DOHH2 (cell line): ENCODE data around the gene ADAMTS12.

Experiments
- H3F3A ChIP-seq: fragments of 200-600 bp; sonication (generic), shearing (Covaris generic); 2 replicates; pipeline ENCODE4 v1.6.0; 2016; ENCODE audit warnings: antibody characterized with exemption, mild to moderate bottlenecking; ENCODE audit not compliant: control insufficient read depth, insufficient read depth
- H3K27ac ChIP-seq: fragments of 200-600 bp; sonication (generic); 2 replicates; pipeline ENCODE4 v1.5.1; 2014; ENCODE audit warnings: low read depth, mild to moderate bottlenecking, low read length, moderate library complexity
- H3K27me3 ChIP-seq: fragments of 200-600 bp; sonication (generic); 2 replicates; pipeline ENCODE4 v1.6.1; 2014; ENCODE audit warnings: mild to moderate bottlenecking, low read length, mixed read lengths; ENCODE audit not compliant: control insufficient read depth
- H3K36me3 ChIP-seq: fragments of 200-600 bp; sonication (generic); 2 replicates; pipeline ENCODE4 v1.6.1; 2014; ENCODE audit warnings: mild to moderate bottlenecking, low read length, moderate library complexity, mixed read lengths; ENCODE audit not compliant: control insufficient read depth
- H3K4me1 ChIP-seq: fragments of 200-600 bp; sonication (generic); 2 replicates; pipeline ENCODE4 v1.6.1; 2014; ENCODE audit warnings: mild to moderate bottlenecking, low read length, mixed read lengths; ENCODE audit not compliant: control insufficient read depth
- H3K4me2 ChIP-seq: fragments of 200-600 bp; sonication (generic); 2 replicates; pipeline ENCODE4 v1.6.0; 2014; ENCODE audit warnings: mild to moderate bottlenecking, low read length, moderate library complexity
- H3K4me3 ChIP-seq: fragments of 200-600 bp; sonication (generic); 2 replicates; pipeline ENCODE4 v1.5.1; 2014; ENCODE audit warnings: mild to moderate bottlenecking, low read length, mixed read lengths
- H3K79me2 ChIP-seq: fragments of 200-600 bp; sonication (generic); 2 replicates; pipeline ENCODE4 v1.6.1; 2014; ENCODE audit warnings: mild to moderate bottlenecking, low read length, mixed read lengths; ENCODE audit not compliant: control insufficient read depth
- H3K9me2 ChIP-seq: fragments of 200-600 bp; sonication (generic); replicated peaks from 2 replicates; pipeline ENCODE4 v1.6.1; 2014; ENCODE audit warnings: mild to moderate bottlenecking, low read length, mixed read lengths; ENCODE audit not compliant: control insufficient read depth
- H3K9me3 ChIP-seq: fragments of 200-600 bp; sonication (generic); 2 replicates; pipeline ENCODE4 v1.6.1; 2014; ENCODE audit warnings: antibody characterized with exemption, low read length, mixed read lengths; ENCODE audit not compliant: control insufficient read depth, insufficient read depth
- H4K20me1 ChIP-seq: fragments of 200-600 bp; sonication (generic); 2 replicates; pipeline ENCODE4 v1.6.0; 2014; ENCODE audit warnings: low read depth, mild to moderate bottlenecking, antibody characterized with exemption, low read length, moderate library complexity; ENCODE audit not compliant: control insufficient read depth, insufficient read depth
- EZH2phosphoT487 ChIP-seq: fragments of 200-600 bp; sonication (generic); IDR thresholded peaks from 2 replicates; pipeline ENCODE4 v1.6.1; 2017; ENCODE audit warnings: borderline replicate concordance, mild to moderate bottlenecking, antibody characterized with exemption, low read length, moderate library complexity, mixed read lengths
- TF ChIP-seq, protein P1 (sequence below): fragments of 200-600 bp; sonication (generic); IDR thresholded peaks from one replicate; pipeline ENCODE4 v1.5.1; 2014; ENCODE audit warnings: antibody characterized with exemption, mild to moderate bottlenecking, low read depth, low read length; ENCODE audit not compliant: poor library complexity, severe bottlenecking

The ADAMTS12 gene

DNA sequence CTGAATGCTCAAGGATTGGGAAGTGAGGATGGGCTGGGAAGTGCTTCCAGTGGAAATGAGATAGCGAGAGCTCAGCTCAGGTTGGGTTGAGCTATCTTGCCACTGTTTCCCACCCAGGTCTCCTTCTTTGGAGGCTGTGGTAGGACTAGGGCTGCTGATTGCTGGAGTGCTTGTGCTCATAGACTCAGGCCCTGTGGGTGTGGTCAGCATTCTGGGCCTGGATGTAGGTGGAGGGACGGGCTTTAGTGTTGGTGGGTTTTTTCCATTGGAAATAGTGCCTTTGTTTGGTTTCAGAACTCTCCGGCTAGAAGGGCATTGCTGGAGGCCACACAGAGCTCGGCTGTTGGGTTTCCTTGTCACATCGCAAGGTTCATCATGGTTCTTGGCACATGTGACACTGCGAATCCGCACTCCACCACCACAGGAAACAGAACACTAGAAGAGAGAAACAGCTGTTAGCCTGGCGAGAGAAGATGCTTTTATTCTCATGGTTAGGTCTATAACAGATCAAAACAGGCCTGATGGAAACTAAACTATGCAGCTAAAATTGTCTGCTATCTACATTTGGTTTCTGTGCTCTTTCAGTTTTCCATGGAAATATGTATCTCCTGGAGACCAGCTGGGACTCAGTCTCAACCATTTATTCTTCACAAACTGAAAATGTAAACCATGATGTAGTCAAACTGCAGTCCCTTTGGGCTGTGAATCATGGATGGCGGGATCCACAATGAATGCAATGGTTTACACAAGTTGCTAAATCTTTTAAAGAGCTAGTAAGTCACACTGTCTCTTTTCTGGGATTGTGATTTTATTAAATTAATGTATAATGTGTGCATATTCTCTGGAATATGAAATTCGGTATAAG is 314.8 kb downstream of the ADAMTS12 start:
- H4K20me1 ChIP-seq, result no peaks in the 10 kb centered on the region
- H3F3A ChIP-seq, result no peaks in the 10 kb centered on the region
- H3K36me3 ChIP-seq, result no peaks in the 10 kb centered on the region
- TF ChIP-seq, protein P1, sequence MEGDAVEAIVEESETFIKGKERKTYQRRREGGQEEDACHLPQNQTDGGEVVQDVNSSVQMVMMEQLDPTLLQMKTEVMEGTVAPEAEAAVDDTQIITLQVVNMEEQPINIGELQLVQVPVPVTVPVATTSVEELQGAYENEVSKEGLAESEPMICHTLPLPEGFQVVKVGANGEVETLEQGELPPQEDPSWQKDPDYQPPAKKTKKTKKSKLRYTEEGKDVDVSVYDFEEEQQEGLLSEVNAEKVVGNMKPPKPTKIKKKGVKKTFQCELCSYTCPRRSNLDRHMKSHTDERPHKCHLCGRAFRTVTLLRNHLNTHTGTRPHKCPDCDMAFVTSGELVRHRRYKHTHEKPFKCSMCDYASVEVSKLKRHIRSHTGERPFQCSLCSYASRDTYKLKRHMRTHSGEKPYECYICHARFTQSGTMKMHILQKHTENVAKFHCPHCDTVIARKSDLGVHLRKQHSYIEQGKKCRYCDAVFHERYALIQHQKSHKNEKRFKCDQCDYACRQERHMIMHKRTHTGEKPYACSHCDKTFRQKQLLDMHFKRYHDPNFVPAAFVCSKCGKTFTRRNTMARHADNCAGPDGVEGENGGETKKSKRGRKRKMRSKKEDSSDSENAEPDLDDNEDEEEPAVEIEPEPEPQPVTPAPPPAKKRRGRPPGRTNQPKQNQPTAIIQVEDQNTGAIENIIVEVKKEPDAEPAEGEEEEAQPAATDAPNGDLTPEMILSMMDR, result no peak
- no peak for TF ChIP-seq EZH2phosphoT487
- H3K9me2 ChIP-seq, result no peaks in the 10 kb centered on the region
- H3K9me3 ChIP-seq, result no peaks in the 10 kb centered on the region
- H3K4me3 ChIP-seq, result no peak overlapping the region
- no peaks in the 10 kb centered on the region for H3K27me3 ChIP-seq
- H3K79me2 ChIP-seq, result no peaks in the 10 kb centered on the region
- no peak overlapping the region for H3K27ac ChIP-seq
- no peaks in the 10 kb centered on the region for H3K4me1 ChIP-seq
- no peak overlapping the region for H3K4me2 ChIP-seq

GRCh38 chr5:33565324-33565723 is 326.5 kb downstream of the ADAMTS12 start:
- no peaks in the 10 kb centered on the region for H4K20me1 ChIP-seq
- H3K4me1 ChIP-seq, result no peaks in the 10 kb centered on the region
- H3K36me3 ChIP-seq, result no peaks in the 10 kb centered on the region
- H3K9me3 ChIP-seq, result no peaks in the 10 kb centered on the region
- no peak overlapping the region for H3K27ac ChIP-seq
- H3K4me2 ChIP-seq, result no peak overlapping the region
- no peak overlapping the region for H3K4me3 ChIP-seq
- TF ChIP-seq, protein P1, result no peak
- no peak for TF ChIP-seq EZH2phosphoT487
- no peaks in the 10 kb centered on the region for H3K27me3 ChIP-seq
- no peaks in the 10 kb centered on the region for H3K79me2 ChIP-seq
- no peaks in the 10 kb centered on the region for H3F3A ChIP-seq
- no peaks in the 10 kb centered on the region for H3K9me2 ChIP-seq

DNA sequence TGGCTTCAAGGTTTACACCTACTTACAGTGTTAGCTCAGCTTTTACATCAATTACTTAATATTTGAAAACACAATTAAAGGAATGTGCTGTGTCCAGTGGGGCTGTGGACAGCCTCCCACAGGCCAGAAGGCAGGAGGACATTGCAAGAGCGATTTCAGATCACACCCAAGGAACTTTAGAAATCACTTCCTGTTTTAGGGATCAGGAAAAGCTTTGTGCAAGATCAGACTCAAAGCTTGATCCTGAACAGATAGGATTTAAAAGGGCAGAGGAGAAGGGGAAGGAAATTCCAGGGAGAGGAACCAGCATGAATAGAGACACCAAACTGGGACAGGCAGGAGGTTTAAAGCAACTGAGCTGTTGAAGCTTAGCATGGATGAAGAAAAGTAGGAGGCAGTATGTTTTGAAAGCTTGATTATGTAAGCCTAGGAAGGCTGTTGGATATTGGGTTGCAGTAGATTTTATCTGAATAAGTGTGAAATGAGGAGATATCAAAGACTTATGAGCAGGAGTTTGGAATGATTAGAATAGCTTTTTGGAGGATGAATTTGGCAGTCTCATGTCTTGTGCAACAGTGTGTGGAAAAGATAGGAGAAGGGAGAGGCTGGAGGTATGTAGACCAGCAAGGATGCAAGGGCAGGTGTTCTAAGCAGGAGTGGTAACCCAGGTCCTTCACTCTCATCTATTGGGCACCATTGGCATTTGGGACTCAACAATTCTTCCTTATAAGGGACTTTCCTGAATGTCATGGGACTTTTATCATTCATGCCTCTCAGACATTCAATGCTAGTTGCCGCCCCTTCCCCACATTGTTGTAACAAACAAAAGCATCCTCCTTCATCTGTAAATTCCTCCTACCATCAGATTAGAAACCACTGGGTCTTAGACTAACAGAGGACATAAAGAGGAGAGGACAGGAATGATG is 327.5 kb downstream of the ADAMTS12 start:
- Histone ChIP-seq H3K79me2 (no peaks in the 10 kb centered on the region), H3K9me2 (no peaks in the 10 kb centered on the region), H3K4me2 (no peak overlapping the region), H3F3A (no peaks in the 10 kb centered on the region), H3K4me3 (no peak overlapping the region), H4K20me1 (no peaks in the 10 kb centered on the region), H3K27me3 (no peaks in the 10 kb centered on the region), H3K36me3 (no peaks in the 10 kb centered on the region), H3K27ac (no peak overlapping the region), H3K9me3 (no peaks in the 10 kb centered on the region), H3K4me1 (no peaks in the 10 kb centered on the region)
- no peak for TF ChIP-seq EZH2phosphoT487
- TF ChIP-seq, protein P1, result no peak
